SK-N-SH (cell line): ENCODE results near the gene FAM240A. TPM values are rescaled to one million over a fixed set of nuclear protein-coding genes. Genes with fewer than 3 reads are reported as not detected.

Experiments
- CTCF ChIA-PET: fragments of 300-600, 350-600 bp; formaldehyde crosslinking; extraction: SDS; loops from one replicate; lab custom pipeline; 2021; lab: Yijun Ruan, JAX
- POLR2A ChIA-PET: fragments of 350-600 bp; sonication (Branson Sonifier 250); formaldehyde crosslinking; extraction: SDS; loops from one replicate; lab custom pipeline; 2020; ENCODE audit warnings: antibody characterized with exemption, inconsistent platforms; lab: Yijun Ruan, JAX
- DNase-seq: peaks from one replicate; pipeline ENCODE4 v3.0.0; 2012
- H2AFZ ChIP-seq: fragments of 200-600 bp; sonication (generic); 2 replicates; pipeline ENCODE4 v1.8.1; 2016; ENCODE audit warnings: antibody characterized with exemption, mild to moderate bottlenecking, low read depth
- H3F3A ChIP-seq: fragments of 200-600 bp; sonication (generic); replicated peaks from 2 replicates; pipeline ENCODE3; 2016; ENCODE audit warnings: antibody characterized with exemption, mild to moderate bottlenecking; ENCODE audit not compliant: insufficient read depth
- H3K27ac ChIP-seq, 2 experiments: fragments of 200-500 bp in 1 of 2; fragments of 200-600 bp in 1 of 2; sonication (Bioruptor generic) in 1 of 2; sonication (generic), shearing (Covaris generic) in 1 of 2; 2 replicates each; pipeline versions ENCODE4 v1.5.1 to v1.6.1; 2014 to 2016; ENCODE audit warnings: low read depth in 2 of 2, inconsistent platforms in 1 of 2, low read length in 1 of 2, mild to moderate bottlenecking in 1 of 2, mixed read lengths in 1 of 2
- H3K27me3 ChIP-seq: fragments of 200-600 bp; sonication (generic), shearing (Covaris generic); 2 replicates; pipeline ENCODE4 v1.6.1; 2016; ENCODE audit warnings: mixed run types; ENCODE audit not compliant: insufficient read depth
- H3K36me3 ChIP-seq, 2 experiments: fragments of 200-500 bp in 1 of 2; fragments of 200-600 bp in 1 of 2; sonication (Bioruptor generic) in 1 of 2; sonication (generic) in 1 of 2; replicated peaks in 1 of 2; 2 replicates each; pipeline versions ENCODE3 to v1.5.1; 2014 to 2016; ENCODE audit warnings: low read length in 1 of 2, mild to moderate bottlenecking in 1 of 2; ENCODE audit not compliant: insufficient read depth in 2 of 2, control insufficient read depth in 1 of 2
- H3K4me1 ChIP-seq, 2 experiments: fragments of 200-500 bp in 1 of 2; fragments of 200-600 bp in 1 of 2; sonication (Bioruptor generic) in 1 of 2; sonication (generic), shearing (Covaris generic) in 1 of 2; 2 replicates each; pipeline versions ENCODE4 v1.5.1 to v1.6.1; 2014 to 2016; ENCODE audit warnings: low read depth in 1 of 2, low read length in 1 of 2, mixed run types in 1 of 2; ENCODE audit not compliant: insufficient read depth in 2 of 2, control insufficient read depth in 1 of 2
- H3K4me2 ChIP-seq: fragments of 200-600 bp; sonication (generic), shearing (Covaris generic); 2 replicates; pipeline ENCODE4 v1.6.1; 2017; ENCODE audit warnings: mixed run types
- H3K4me3 ChIP-seq, 2 experiments: fragments of 200-500 bp in 1 of 2; fragments of 200-600 bp in 1 of 2; sonication (Bioruptor generic) in 1 of 2; sonication (generic), shearing (Covaris generic) in 1 of 2; 2 replicates each; pipeline versions ENCODE4 v1.5.1 to v1.8.1; 2014 to 2016; ENCODE audit warnings: low read depth in 2 of 2, inconsistent platforms in 1 of 2, low read length in 1 of 2, mild to moderate bottlenecking in 1 of 2, mixed read lengths in 1 of 2, moderate library complexity in 1 of 2
- H3K79me2 ChIP-seq: fragments of 200-600 bp; sonication (generic); 2 replicates; pipeline ENCODE4 v1.8.1; 2017; ENCODE audit warnings: mild to moderate bottlenecking; ENCODE audit not compliant: insufficient read depth
- H3K9ac ChIP-seq: fragments of 200-600 bp; sonication (generic); 2 replicates; pipeline ENCODE4 v1.6.1; 2017; ENCODE audit warnings: mixed run types
- H3K9me2 ChIP-seq: fragments of 200-600 bp; sonication (generic); 2 replicates; pipeline ENCODE4 v1.6.1; 2017; ENCODE audit warnings: mixed run types
- H3K9me3 ChIP-seq: fragments of 200-600 bp; sonication (generic); 2 replicates; pipeline ENCODE4 v1.6.1; 2017; ENCODE audit warnings: mixed run types, mild to moderate bottlenecking, moderate library complexity
- H4K20me1 ChIP-seq: fragments of 200-600 bp; sonication (generic); 2 replicates; pipeline ENCODE4 v1.6.1; 2017; ENCODE audit warnings: mild to moderate bottlenecking, mixed run types; ENCODE audit not compliant: insufficient read depth
- CHD2 ChIP-seq: fragments of 150-350 bp; IDR thresholded peaks from 2 replicates; pipeline ENCODE4 v1.6.1; 2018; ENCODE audit warnings: low read length; ENCODE audit not compliant: partially characterized antibody
- FOXM1 ChIP-seq: IDR thresholded peaks from 2 replicates; pipeline ENCODE4 v1.4.0; 2012; ENCODE audit warnings: low read depth, mild to moderate bottlenecking
- GABPA ChIP-seq: IDR thresholded peaks from 2 replicates; pipeline ENCODE4 v1.4.0; 2012; ENCODE audit warnings: low read depth, mild to moderate bottlenecking
- GATA2 ChIP-seq: sonication (generic); formaldehyde crosslinking; IDR thresholded peaks from 2 replicates; pipeline ENCODE4 v1.5.0; 2020; ENCODE audit warnings: mild to moderate bottlenecking, missing genetic modification reagents
- IRF3 ChIP-seq: fragments of 150-350 bp; IDR thresholded peaks from 2 replicates; pipeline ENCODE4 v1.6.1; 2016; ENCODE audit warnings: mild to moderate bottlenecking, low read depth, low read length
- PBX3 ChIP-seq: IDR thresholded peaks from 2 replicates; pipeline ENCODE4; 2012
- RAD21 ChIP-seq: IDR thresholded peaks from 2 replicates; pipeline ENCODE4 v1.6.1; 2012; ENCODE audit warnings: mild to moderate bottlenecking, low read length
- REST ChIP-seq: IDR thresholded peaks from 2 replicates; pipeline ENCODE4 v1.6.1; 2012; ENCODE audit warnings: mild to moderate bottlenecking, low read depth, low read length, moderate library complexity
- SMC3 ChIP-seq: IDR thresholded peaks from 2 replicates; pipeline ENCODE4 v1.6.1; 2012; ENCODE audit warnings: low read depth, low read length, improper control_type of control experiment
- TAF1 ChIP-seq: IDR thresholded peaks from 2 replicates; pipeline ENCODE4 v1.6.1; 2012; ENCODE audit warnings: low read depth, mild to moderate bottlenecking, low read length, moderate library complexity, borderline replicate concordance
- USF2 ChIP-seq: fragments of 150-350 bp; IDR thresholded peaks from 2 replicates; pipeline ENCODE4 v1.6.1; 2017; ENCODE audit warnings: antibody characterized with exemption, low read length, low read depth, borderline replicate concordance
- WGBS: methylation state at CpG from one replicate; pipeline ENCODE4 v1.1.6; 2017; ENCODE audit warnings: low lambda C conversion rate; 5-methylcytosine and 5-hydroxymethylcytosine counted together
- polyA plus RNA-seq, 3 experiments: library from polyadenylated mRNA; depleted of rRNA; stranded (reverse); fragments of >200 nt; gene quantifications; 2 replicates each; pipeline ENCODE4 v1.2.3, GENCODE V29; 2012

The FAM240A gene
- polyA plus RNA-seq, 1 of the 3 experiments (the other 2 are of a cell fraction) = not detected

GRCh38 chr3:46660543-46661523 lies 48.5 kb downstream of the FAM240A start:
- Histone ChIP-seq H3K9ac (no peak overlapping the region), H3K36me3 (no peaks in the 10 kb centered on the region), H3K4me3 (no peak overlapping the region), H3K9me2 (no peaks in the 10 kb centered on the region), H4K20me1 (no peaks in the 10 kb centered on the region), H3K4me2 (no peak overlapping the region), H3F3A (no peaks in the 10 kb centered on the region), H3K27me3 (no peaks in the 10 kb centered on the region), H3K9me3 (no peaks in the 10 kb centered on the region), H3K27ac (no peak overlapping the region), H3K79me2 (no peaks in the 10 kb centered on the region), H2AFZ (no peak overlapping the region), H3K4me1 (peaks cover 0 to 56% of the 10 kb centered on the region in 2 experiments; a peak in 1 of 4 replicates)
- 22% methylated on average over 9 of the region's 9 CpGs for WGBS
- DNase-seq = peak; percentile 27
- POLR2A ChIA-PET = no interaction called here
- CTCF ChIA-PET = interaction anchor here (0.5 to 2.7 kb wide), 7 partner anchors 10 to 248 kb away, joined by 3 to 12 read pairs (median 3); no protein-coding TSS in a partner anchor
- TF ChIP-seq CHD2 (no peak), GABPA (no peak), TAF1 (no peak), IRF3 (no peak), GATA2 (CRISPR knock-in tag) (no peak), RAD21 (no peak), PBX3 (no peak), USF2 (no peak), REST (no peak), FOXM1 (no peak), SMC3 (no peak)
